Thyroid gland (tissue), 4 donors: ENCODE measurements around the gene PTP4A2. TPM values are rescaled to one million over a fixed set of nuclear protein-coding genes. Genes with fewer than 3 reads are reported as not detected.
A peak's percentile ranks its signal among the peaks of the same experiment; 100 is the strongest.

Experiments
- DNase-seq, 2 donors: peaks; one replicate each; pipeline ENCODE4 v3.0.0-alpha.2; 2019
- H3K27ac ChIP-seq, 3 donors: fragments of 200-600 bp; sonication (generic); 1 replicate in 2 of 3; 2 replicates in 1 of 3; pipeline ENCODE4 v1.5.1; 2016 to 2019; ENCODE audit warnings: mild to moderate bottlenecking in 1 of 3, moderate library complexity in 1 of 3
- H3K27me3 ChIP-seq: fragments of 200-600 bp; sonication (generic); one replicate; pipeline ENCODE4 v1.5.1; 2019
- H3K36me3 ChIP-seq, 2 donors: fragments of 200-600 bp; sonication (generic); one replicate each; pipeline ENCODE4 v1.5.1; 2016 to 2019
- H3K4me1 ChIP-seq, 2 donors: fragments of 200-600 bp; sonication (generic); one replicate each; pipeline ENCODE4 v1.5.1; 2017 to 2019
- H3K4me3 ChIP-seq, 3 donors: fragments of 200-600 bp; sonication (generic); replicated peaks in 1 of 3; 1 replicate in 2 of 3; 2 replicates in 1 of 3; pipeline ENCODE4 v1.5.1; 2016; ENCODE audit warnings: mild to moderate bottlenecking in 1 of 3
- H3K9me3 ChIP-seq: fragments of 200-600 bp; sonication (generic); one replicate; pipeline ENCODE4 v1.5.1; 2017
- POLR2A ChIP-seq, 2 donors: fragments of 450-650 bp; IDR thresholded peaks; one replicate each; pipeline ENCODE4 v1.6.1; 2017; ENCODE audit warnings: antibody characterized with exemption in 2 of 2, mild to moderate bottlenecking in 2 of 2, moderate library complexity in 1 of 2
- WGBS, 2 donors: methylation state at CpG; one replicate each; pipeline ENCODE4 v1.1.5; 2017; 5-methylcytosine and 5-hydroxymethylcytosine counted together
- intact Hi-C: fragments of 100-400 bp; cut with DNase I; formaldehyde crosslinking; loops from one replicate; pipeline ENCODE4 v1.15.1; 2023
- total RNA-seq, 4 donors: library from RNA; depleted of rRNA; stranded (reverse); fragments of >200 nt; gene quantifications; one replicate each; pipeline ENCODE4 v1.2.3, GENCODE V29; 2016
- TF ChIP-seq, protein P1 (sequence below), 6 experiments: fragments of 200-600 bp in 3 of 6; fragments of 450-650 bp in 3 of 6; sonication (generic) in 3 of 6; IDR thresholded peaks; one replicate each; pipeline ENCODE4 v1.5.1; 2016 to 2019; ENCODE audit warnings: antibody characterized with exemption in 6 of 6, mild to moderate bottlenecking in 2 of 6, inconsistent platforms in 1 of 6, moderate library complexity in 1 of 6

Gene PTP4A2
- total RNA-seq, result 100 to 1,000 TPM; 204 to 507 (median 328) TPM

DNA sequence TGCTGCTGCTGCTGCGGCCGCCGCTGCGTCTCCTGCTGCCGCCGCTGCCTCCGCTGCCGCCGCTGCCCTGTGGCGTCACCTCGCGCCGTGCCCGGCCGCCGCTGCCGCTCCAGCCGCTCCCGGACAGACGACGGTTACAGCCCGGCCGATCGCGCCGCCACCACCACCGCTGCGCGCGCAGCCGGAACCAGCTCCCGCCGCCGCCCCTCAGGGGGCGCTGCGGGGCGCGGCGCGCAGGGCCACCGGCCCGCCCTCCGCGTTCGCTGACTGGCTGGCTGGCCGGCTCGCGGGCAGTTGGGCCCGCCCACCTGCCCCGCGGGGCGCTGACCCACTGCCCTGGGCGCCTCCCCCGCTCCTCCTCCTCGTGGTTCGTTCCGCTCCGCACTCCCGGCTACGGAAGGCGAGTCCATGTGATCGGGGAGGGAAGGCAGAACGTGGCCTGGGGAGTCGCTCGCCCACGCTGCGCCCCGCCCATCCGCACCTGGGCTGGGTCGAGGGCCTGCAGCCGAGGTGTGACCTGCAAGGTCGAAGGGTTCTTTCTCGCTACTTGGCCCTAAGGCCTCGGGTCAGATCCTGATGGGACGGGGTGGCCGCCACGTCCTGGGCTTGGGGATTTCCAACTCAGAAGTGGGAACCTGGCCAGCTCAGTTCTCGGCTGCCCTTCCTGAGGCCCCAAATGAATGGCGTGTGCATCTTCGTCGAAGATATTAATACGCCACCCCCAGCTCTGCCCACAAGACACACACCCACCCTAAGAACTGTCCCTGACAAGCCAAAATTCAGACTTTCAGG lies at the start of gene PTP4A2:
Gene PTP4A2, minus strand, starts transcription at position 185 of the 792 bp plus-strand sequence. CDS start 19,303 bp downstream, outside the sequence.
- peak; percentile 98 for DNase-seq
- Histone ChIP-seq H3K4me1 (peaks cover 60 to 66% of the 10 kb centered on the region in 2 donors), H3K27ac (peak within 1 kb of the TSS; percentile 96 to 98 (median 96)), H3K27me3 (no peaks in the 10 kb centered on the region), H3K4me3 (peak within 1 kb of the TSS; percentile 65 to 73 (median 67)), H3K36me3 (no peaks in the 10 kb centered on the region), H3K9me3 (no peaks in the 10 kb centered on the region)
- 5 to 43% methylated on average over 3 to 4 of the region's 82 CpGs for WGBS, 2 donors
- intact Hi-C loops, result no loop called here
- TF ChIP-seq, protein P1, sequence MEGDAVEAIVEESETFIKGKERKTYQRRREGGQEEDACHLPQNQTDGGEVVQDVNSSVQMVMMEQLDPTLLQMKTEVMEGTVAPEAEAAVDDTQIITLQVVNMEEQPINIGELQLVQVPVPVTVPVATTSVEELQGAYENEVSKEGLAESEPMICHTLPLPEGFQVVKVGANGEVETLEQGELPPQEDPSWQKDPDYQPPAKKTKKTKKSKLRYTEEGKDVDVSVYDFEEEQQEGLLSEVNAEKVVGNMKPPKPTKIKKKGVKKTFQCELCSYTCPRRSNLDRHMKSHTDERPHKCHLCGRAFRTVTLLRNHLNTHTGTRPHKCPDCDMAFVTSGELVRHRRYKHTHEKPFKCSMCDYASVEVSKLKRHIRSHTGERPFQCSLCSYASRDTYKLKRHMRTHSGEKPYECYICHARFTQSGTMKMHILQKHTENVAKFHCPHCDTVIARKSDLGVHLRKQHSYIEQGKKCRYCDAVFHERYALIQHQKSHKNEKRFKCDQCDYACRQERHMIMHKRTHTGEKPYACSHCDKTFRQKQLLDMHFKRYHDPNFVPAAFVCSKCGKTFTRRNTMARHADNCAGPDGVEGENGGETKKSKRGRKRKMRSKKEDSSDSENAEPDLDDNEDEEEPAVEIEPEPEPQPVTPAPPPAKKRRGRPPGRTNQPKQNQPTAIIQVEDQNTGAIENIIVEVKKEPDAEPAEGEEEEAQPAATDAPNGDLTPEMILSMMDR (IDR thresholded peaks at IDR 0.05), result peak in 3 of 6 experiments; percentile 81 to 85 (median 84)
- TF ChIP-seq POLR2A (IDR thresholded peaks at IDR 0.05), result peak; percentile 96 to 99

DNA sequence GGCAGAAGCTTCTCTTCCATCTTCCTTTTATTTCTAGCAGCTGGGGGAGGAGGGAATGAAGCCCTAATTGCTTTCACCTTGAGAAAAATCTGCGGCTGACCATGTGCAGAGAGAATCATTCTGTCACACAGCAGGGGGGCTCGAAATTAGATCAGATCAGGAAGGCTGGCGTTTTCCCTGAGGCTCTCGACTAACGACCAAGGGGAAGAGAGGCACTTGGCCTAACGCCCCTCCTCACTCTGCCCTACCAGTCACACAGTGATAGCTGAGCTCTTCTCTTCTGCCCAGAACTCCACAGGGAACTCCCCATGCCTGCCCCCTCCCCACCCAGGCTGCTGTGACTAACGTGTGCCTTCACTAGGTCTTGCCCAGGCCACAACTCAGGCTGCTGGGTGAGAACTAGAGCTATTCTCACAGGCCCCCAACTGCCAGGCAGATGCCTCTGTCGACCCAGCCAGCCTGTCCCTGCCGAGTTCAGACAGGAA lies 49.0 kb upstream of the PTP4A2 start:
- no peak for DNase-seq
- Histone ChIP-seq H3K4me1 (peaks cover 20% of the 10 kb centered on the region in 2 donors), H3K27ac (no peak overlapping the region), H3K36me3 (no peaks in the 10 kb centered on the region), H3K4me3 (no peak overlapping the region), H3K27me3 (no peaks in the 10 kb centered on the region), H3K9me3 (no peaks in the 10 kb centered on the region)
- 51 to 78% methylated on average over 8 to 9 of the region's 9 CpGs for WGBS, 2 donors
- intact Hi-C loops, result no loop called here
- TF ChIP-seq, protein P1 (IDR thresholded peaks at IDR 0.05), result no peak
- no peak for TF ChIP-seq POLR2A (IDR thresholded peaks at IDR 0.05)

DNA sequence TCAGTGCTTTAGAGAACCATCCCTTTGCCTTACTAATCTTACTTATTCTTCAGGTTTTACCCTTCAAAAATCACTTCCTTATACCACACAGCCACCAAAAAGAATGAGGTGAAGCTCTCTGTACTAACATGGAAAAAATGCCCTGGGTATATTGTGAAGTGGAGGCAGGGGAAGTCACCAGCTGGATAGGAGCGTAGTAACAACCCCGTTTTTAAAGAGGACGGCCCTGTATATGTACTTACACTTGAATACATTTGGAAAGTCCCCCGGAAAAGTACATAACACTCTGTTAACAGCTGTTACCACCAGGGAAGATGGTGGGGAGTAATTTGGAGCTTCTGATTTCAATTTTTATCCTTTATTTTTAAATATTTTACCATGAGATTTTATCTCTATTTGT lies 47.3 kb upstream of the PTP4A2 start:
- no peaks in the 10 kb centered on the region for H3K9me3 ChIP-seq
- H3K4me1 ChIP-seq, result peaks cover 18 to 20% of the 10 kb centered on the region in 2 donors
- no peak overlapping the region for H3K4me3 ChIP-seq
- TF ChIP-seq, protein P1 (IDR thresholded peaks at IDR 0.05), result no peak
- no peak for TF ChIP-seq POLR2A (IDR thresholded peaks at IDR 0.05)
- no peak for DNase-seq
- no peaks in the 10 kb centered on the region for H3K27me3 ChIP-seq
- no peaks in the 10 kb centered on the region for H3K36me3 ChIP-seq
- intact Hi-C loops, result no loop called here
- 29 to 39% methylated on average over 4 of the region's 4 CpGs for WGBS, 2 donors
- H3K27ac ChIP-seq, result peak overlapping the region; percentile 51 to 70 (median 51)

- H3K4me1 ChIP-seq, result peaks cover 18 to 20% of the 10 kb centered on the region in 2 donors
- H3K36me3 ChIP-seq, result no peaks in the 10 kb centered on the region
- intact Hi-C loops, result no loop called here
- H3K27ac ChIP-seq, result peak overlapping the region; percentile 51 to 70 (median 51)
- no peaks in the 10 kb centered on the region for H3K9me3 ChIP-seq
- H3K4me3 ChIP-seq, result no peak overlapping the region
- peak; percentile 53 to 65 for DNase-seq
- 81 to 82% methylated on average over 6 of the region's 6 CpGs for WGBS, 2 donors
- no peak for TF ChIP-seq POLR2A (IDR thresholded peaks at IDR 0.05)
- TF ChIP-seq, protein P1 (IDR thresholded peaks at IDR 0.05), result no peak
- no peaks in the 10 kb centered on the region for H3K27me3 ChIP-seq
These were observed 46.5 kb upstream of the PTP4A2 start for GRCh38 chr1:31984419-31985347.
